GM23338 (cell line): ENCODE data around the gene MEOX2. TPM values are rescaled to one million over a fixed set of nuclear protein-coding genes. Genes with fewer than 3 reads are reported as not detected.

Experiments used
- ATAC-seq: fragments of 200-7000 bp; cut with Tn5 transposase; 3 replicates; pipeline ENCODE4 v1.9.1; 2020
- DNase-seq: peaks from one replicate; pipeline ENCODE4 v3.0.0-alpha.2; 2015; ENCODE audit warnings: low spot score
- H2AFZ ChIP-seq: fragments of 200-600 bp; sonication (generic); 2 replicates; pipeline ENCODE4 v1.8.0; 2016; ENCODE audit warnings: antibody characterized with exemption, mild to moderate bottlenecking, moderate library complexity
- H3F3A ChIP-seq: fragments of 200-600 bp; sonication (generic); replicated peaks from 2 replicates; pipeline ENCODE4 v1.8.0; 2017; ENCODE audit warnings: antibody characterized with exemption, mixed run types, low read depth
- H3K27ac ChIP-seq: fragments of 200-600 bp; sonication (generic); 2 replicates; pipeline ENCODE4 v1.6.1; 2016; ENCODE audit warnings: low read depth
- H3K27me3 ChIP-seq: fragments of 200-600 bp; sonication (generic); 2 replicates; pipeline ENCODE4 v1.8.0; 2016; ENCODE audit warnings: mild to moderate bottlenecking, mixed run types, moderate library complexity; ENCODE audit not compliant: insufficient read depth
- H3K36me3 ChIP-seq: fragments of 200-600 bp; sonication (generic); 2 replicates; pipeline ENCODE4 v1.8.0; 2016; ENCODE audit warnings: mild to moderate bottlenecking; ENCODE audit not compliant: insufficient read depth
- H3K4me1 ChIP-seq: fragments of 200-600 bp; sonication (generic); 2 replicates; pipeline ENCODE4 v1.8.0; 2016; ENCODE audit warnings: mild to moderate bottlenecking, moderate library complexity; ENCODE audit not compliant: insufficient read depth
- H3K4me2 ChIP-seq: fragments of 200-600 bp; sonication (generic); 2 replicates; pipeline ENCODE4 v1.7.1; 2017; ENCODE audit warnings: mixed run types
- H3K4me3 ChIP-seq: fragments of 200-600 bp; sonication (generic); 2 replicates; pipeline ENCODE4 v1.6.1; 2016; ENCODE audit warnings: mixed run types
- H3K79me2 ChIP-seq: fragments of 200-600 bp; sonication (generic); replicated peaks from 2 replicates; pipeline ENCODE4 v1.8.0; 2017; ENCODE audit warnings: mild to moderate bottlenecking; ENCODE audit not compliant: insufficient read depth
- H3K9me2 ChIP-seq: fragments of 200-600 bp; sonication (generic); 2 replicates; pipeline ENCODE4 v1.8.0; 2017; ENCODE audit not compliant: insufficient read depth
- H4K20me1 ChIP-seq: fragments of 200-600 bp; sonication (generic); replicated peaks from 2 replicates; pipeline ENCODE4 v1.8.0; 2017; ENCODE audit warnings: mild to moderate bottlenecking; ENCODE audit not compliant: insufficient read depth
- H3K27ac Mint-ChIP-seq: 2 replicates; pipeline ENCODE4 v1.8.0; 2020; ENCODE audit warnings: inconsistent platforms, mild to moderate bottlenecking, moderate library complexity, mixed read lengths
- H3K27me3 Mint-ChIP-seq: 3 replicates; pipeline ENCODE4 v1.8.0; 2022; ENCODE audit warnings: low read depth, mild to moderate bottlenecking, moderate library complexity, mixed read lengths, inconsistent platforms; ENCODE audit not compliant: insufficient read depth, poor library complexity
- H3K36me3 Mint-ChIP-seq: 3 replicates; pipeline ENCODE4 v1.8.0; 2021; ENCODE audit warnings: low read depth, mild to moderate bottlenecking, inconsistent platforms, moderate library complexity, mixed read lengths
- H3K4me1 Mint-ChIP-seq: 3 replicates; pipeline ENCODE4 v1.8.0; 2020; ENCODE audit warnings: mild to moderate bottlenecking, inconsistent platforms, mixed read lengths
- H3K4me3 Mint-ChIP-seq: 3 replicates; pipeline ENCODE4 v1.8.0; 2021; ENCODE audit warnings: moderate library complexity, mild to moderate bottlenecking, inconsistent platforms, mixed read lengths
- H3K9me3 Mint-ChIP-seq: 3 replicates; pipeline ENCODE4 v1.8.0; 2020; ENCODE audit warnings: moderate library complexity, mild to moderate bottlenecking, inconsistent platforms, mixed read lengths
- CREB1 ChIP-seq: fragments of 250-450 bp; sonication (Bioruptor Pico); IDR thresholded peaks from 2 replicates; pipeline ENCODE4 v1.5.0; 2020; ENCODE audit warnings: low read depth, mild to moderate bottlenecking, moderate library complexity
- CTCF ChIP-seq, 2 experiments: fragments of 200-600 bp in 1 of 2; sonication (generic) in 1 of 2; conservative IDR thresholded peaks; 2 replicates each; pipeline versions ENCODE4 v1.5.1 to v1.6.1; 2016 to 2017; ENCODE audit warnings: antibody characterized with exemption in 2 of 2, low read depth in 2 of 2, mild to moderate bottlenecking in 2 of 2, moderate library complexity in 1 of 2
- ETS1 ChIP-seq: IDR thresholded peaks from 2 replicates; pipeline ENCODE4 v1.6.1; 2016; ENCODE audit warnings: antibody characterized with exemption
- EZH2 ChIP-seq: fragments of 200-600 bp; sonication (generic); IDR thresholded peaks from one replicate; pipeline ENCODE4 v1.8.0; 2017; ENCODE audit warnings: antibody characterized with exemption, mild to moderate bottlenecking, low read depth; ENCODE audit not compliant: unreplicated experiment
- EZH2phosphoT487 ChIP-seq: fragments of 200-600 bp; sonication (generic); IDR thresholded peaks from one replicate; pipeline ENCODE4 v1.8.1; 2018; ENCODE audit warnings: antibody characterized with exemption; ENCODE audit not compliant: unreplicated experiment
- JUNB ChIP-seq: IDR thresholded peaks from one replicate; pipeline ENCODE4 v1.6.1; 2016; ENCODE audit warnings: antibody characterized with exemption; ENCODE audit not compliant: unreplicated experiment
- NANOG ChIP-seq: IDR thresholded peaks from 2 replicates; pipeline ENCODE4 v1.6.1; 2016; ENCODE audit warnings: antibody characterized with exemption, borderline replicate concordance
- POLR2AphosphoS5 ChIP-seq: IDR thresholded peaks from 2 replicates; pipeline ENCODE4 v1.6.1; 2016; ENCODE audit warnings: antibody characterized with exemption, low read depth
- REST ChIP-seq: IDR thresholded peaks from one replicate; pipeline ENCODE4 v1.6.1; 2018; ENCODE audit warnings: antibody characterized with exemption; ENCODE audit not compliant: unreplicated experiment
- STAT1 ChIP-seq: IDR thresholded peaks from one replicate; pipeline ENCODE4 v1.6.1; 2016; ENCODE audit warnings: antibody characterized with exemption; ENCODE audit not compliant: unreplicated experiment
- ZNF114 ChIP-seq: fragments of 250-450 bp; sonication (Bioruptor Pico); IDR thresholded peaks from 2 replicates; pipeline ENCODE4 v1.5.0; 2020; ENCODE audit warnings: mild to moderate bottlenecking, moderate library complexity
- polyA plus RNA-seq: library from polyadenylated mRNA; unstranded; fragments of >200 nt; fragmentation: Nextera tagmentation; extraction: Ambion mirVana; gene quantifications from 2 replicates; pipeline ENCODE4 v1.2.1, GENCODE V29; 2016
- total RNA-seq: library from RNA; depleted of rRNA; stranded (reverse); fragments of >200 nt; shearing (Covaris generic); gene quantifications from 2 replicates; pipeline ENCODE4 v1.2.3, GENCODE V29; 2014
- TF ChIP-seq, protein P1 (sequence below): fragments of 250-450 bp; sonication (Bioruptor Pico); IDR thresholded peaks from 2 replicates; pipeline ENCODE4 v1.5.0; 2020; ENCODE audit warnings: mild to moderate bottlenecking, moderate library complexity

The MEOX2 gene
- total and polyA plus RNA-seq, 2 experiments from 2014 or later, result 0.50 to 1.2 TPM

DNA sequence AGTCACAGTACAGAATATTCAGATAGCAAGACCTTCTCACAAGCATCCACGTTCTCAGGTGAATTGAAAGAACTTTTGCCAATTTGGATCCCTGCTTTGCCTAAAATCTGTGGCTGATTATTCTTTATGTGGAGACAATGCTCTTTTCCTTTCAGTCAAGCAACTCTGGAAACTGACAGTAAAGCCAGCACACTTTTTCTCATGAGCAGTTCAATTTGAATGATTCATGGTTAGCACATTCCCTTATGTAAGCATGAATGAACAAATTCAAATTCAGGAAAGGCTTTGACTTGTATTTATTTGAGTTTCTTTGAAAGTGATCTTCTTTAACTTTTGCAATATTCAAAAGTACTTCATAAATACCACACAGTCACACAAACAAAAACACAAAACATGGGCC, 57.6 kb downstream of the MEOX2 start (continued):
- TF ChIP-seq ETS1, result no peak
- TF ChIP-seq NANOG, result no peak
- TF ChIP-seq ZNF114 (CRISPR knock-in tag), result no peak

- no peak overlapping the region for H3K4me3 ChIP-seq
- DNase-seq (no peak), ATAC-seq (no peak)
- no peak overlapping the region for H3K27ac ChIP-seq
- H3K36me3 ChIP-seq, result no peaks in the 10 kb centered on the region
- no peak overlapping the region for H3K4me2 ChIP-seq
- no peaks in the 10 kb centered on the region for H3K9me3 Mint-ChIP-seq
- H2AFZ ChIP-seq, result no peak overlapping the region
- no peak overlapping the region for H3K4me3 Mint-ChIP-seq
- H3K36me3 Mint-ChIP-seq, result no peaks in the 10 kb centered on the region
- H4K20me1 ChIP-seq, result no peaks in the 10 kb centered on the region
- no peaks in the 10 kb centered on the region for H3K79me2 ChIP-seq
- H3K27me3 ChIP-seq, result no peaks in the 10 kb centered on the region
- no peaks in the 10 kb centered on the region for H3K4me1 Mint-ChIP-seq
- H3K9me2 ChIP-seq, result no peaks in the 10 kb centered on the region
- H3K27ac Mint-ChIP-seq, result no peak overlapping the region
- no peaks in the 10 kb centered on the region for H3K4me1 ChIP-seq
- no peaks in the 10 kb centered on the region for H3F3A ChIP-seq
- H3K27me3 Mint-ChIP-seq, result no peaks in the 10 kb centered on the region
- TF ChIP-seq NANOG (no peak), POLR2AphosphoS5 (no peak), ETS1 (no peak), JUNB (no peak), CTCF (conservative IDR thresholded peaks at IDR 0.05; ENCODE audit: low read depth in 2 of 2) (no peak), CREB1 (CRISPR knock-in tag) (no peak), REST (no peak), EZH2phosphoT487 (no peak), EZH2 (no peak), STAT1 (no peak)
- TF ChIP-seq, protein P1, sequence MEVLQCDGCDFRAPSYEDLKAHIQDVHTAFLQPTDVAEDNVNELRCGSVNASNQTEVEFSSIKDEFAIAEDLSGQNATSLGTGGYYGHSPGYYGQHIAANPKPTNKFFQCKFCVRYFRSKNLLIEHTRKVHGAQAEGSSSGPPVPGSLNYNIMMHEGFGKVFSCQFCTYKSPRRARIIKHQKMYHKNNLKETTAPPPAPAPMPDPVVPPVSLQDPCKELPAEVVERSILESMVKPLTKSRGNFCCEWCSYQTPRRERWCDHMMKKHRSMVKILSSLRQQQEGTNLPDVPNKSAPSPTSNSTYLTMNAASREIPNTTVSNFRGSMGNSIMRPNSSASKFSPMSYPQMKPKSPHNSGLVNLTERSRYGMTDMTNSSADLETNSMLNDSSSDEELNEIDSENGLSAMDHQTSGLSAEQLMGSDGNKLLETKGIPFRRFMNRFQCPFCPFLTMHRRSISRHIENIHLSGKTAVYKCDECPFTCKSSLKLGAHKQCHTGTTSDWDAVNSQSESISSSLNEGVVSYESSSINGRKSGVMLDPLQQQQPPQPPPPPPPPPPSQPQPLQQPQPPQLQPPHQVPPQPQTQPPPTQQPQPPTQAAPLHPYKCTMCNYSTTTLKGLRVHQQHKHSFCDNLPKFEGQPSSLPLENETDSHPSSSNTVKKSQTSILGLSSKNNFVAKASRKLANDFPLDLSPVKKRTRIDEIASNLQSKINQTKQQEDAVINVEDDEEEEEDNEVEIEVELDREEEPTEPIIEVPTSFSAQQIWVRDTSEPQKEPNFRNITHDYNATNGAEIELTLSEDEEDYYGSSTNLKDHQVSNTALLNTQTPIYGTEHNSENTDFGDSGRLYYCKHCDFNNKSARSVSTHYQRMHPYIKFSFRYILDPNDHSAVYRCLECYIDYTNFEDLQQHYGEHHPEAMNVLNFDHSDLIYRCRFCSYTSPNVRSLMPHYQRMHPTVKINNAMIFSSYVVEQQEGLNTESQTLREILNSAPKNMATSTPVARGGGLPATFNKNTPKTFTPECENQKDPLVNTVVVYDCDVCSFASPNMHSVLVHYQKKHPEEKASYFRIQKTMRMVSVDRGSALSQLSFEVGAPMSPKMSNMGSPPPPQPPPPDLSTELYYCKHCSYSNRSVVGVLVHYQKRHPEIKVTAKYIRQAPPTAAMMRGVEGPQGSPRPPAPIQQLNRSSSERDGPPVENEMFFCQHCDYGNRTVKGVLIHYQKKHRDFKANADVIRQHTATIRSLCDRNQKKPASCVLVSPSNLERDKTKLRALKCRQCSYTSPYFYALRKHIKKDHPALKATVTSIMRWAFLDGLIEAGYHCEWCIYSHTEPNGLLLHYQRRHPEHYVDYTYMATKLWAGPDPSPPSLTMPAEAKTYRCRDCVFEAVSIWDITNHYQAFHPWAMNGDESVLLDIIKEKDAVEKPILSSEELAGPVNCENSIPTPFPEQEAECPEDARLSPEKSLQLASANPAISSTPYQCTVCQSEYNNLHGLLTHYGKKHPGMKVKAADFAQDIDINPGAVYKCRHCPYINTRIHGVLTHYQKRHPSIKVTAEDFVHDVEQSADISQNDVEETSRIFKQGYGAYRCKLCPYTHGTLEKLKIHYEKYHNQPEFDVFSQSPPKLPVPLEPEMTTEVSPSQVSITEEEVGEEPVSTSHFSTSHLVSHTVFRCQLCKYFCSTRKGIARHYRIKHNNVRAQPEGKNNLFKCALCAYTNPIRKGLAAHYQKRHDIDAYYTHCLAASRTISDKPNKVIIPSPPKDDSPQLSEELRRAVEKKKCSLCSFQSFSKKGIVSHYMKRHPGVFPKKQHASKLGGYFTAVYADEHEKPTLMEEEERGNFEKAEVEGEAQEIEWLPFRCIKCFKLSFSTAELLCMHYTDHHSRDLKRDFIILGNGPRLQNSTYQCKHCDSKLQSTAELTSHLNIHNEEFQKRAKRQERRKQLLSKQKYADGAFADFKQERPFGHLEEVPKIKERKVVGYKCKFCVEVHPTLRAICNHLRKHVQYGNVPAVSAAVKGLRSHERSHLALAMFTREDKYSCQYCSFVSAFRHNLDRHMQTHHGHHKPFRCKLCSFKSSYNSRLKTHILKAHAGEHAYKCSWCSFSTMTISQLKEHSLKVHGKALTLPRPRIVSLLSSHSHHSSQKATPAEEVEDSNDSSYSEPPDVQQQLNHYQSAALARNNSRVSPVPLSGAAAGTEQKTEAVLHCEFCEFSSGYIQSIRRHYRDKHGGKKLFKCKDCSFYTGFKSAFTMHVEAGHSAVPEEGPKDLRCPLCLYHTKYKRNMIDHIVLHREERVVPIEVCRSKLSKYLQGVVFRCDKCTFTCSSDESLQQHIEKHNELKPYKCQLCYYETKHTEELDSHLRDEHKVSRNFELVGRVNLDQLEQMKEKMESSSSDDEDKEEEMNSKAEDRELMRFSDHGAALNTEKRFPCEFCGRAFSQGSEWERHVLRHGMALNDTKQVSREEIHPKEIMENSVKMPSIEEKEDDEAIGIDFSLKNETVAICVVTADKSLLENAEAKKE (CRISPR knock-in tag), result no peak
Measured at GRCh38 chr7:15626041-15626440, 60.4 kb downstream of the MEOX2 start.
